ENCODE results near the gene KPNA6. TPM values are rescaled to one million over a fixed set of nuclear protein-coding genes. Genes with fewer than 3 reads are reported as not detected.

KPNA6 gene
- total and polyA plus RNA-seq, 9 of the 15 experiments (the other 6 are each of a cell fraction or from before 2014, with no cell fraction given) = 20.1 to 54.6 (median 32.2) TPM

- TF ChIP-seq ERF (CRISPR knock-in tag; IDR thresholded peaks at IDR 0.05) (no peak), NFIX (CRISPR knock-in tag; IDR thresholded peaks at IDR 0.05; ENCODE audit: low read depth) (no peak), NFATC3 (IDR thresholded peaks at IDR 0.05) (no peak), ATF7 (IDR thresholded peaks at IDR 0.05) (peak; percentile 72), OTX1 (CRISPR knock-in tag; IDR thresholded peaks at IDR 0.05) (no peak), ZKSCAN3 (CRISPR knock-in tag; IDR thresholded peaks at IDR 0.05) (no peak), CBFA2T2 (conservative IDR thresholded peaks at IDR 0.05) (peak; percentile 86), CBFA2T3 (IDR thresholded peaks at IDR 0.05) (peak; percentile 93), TGIF2 (CRISPR knock-in tag; IDR thresholded peaks at IDR 0.05) (no peak), TBL1XR1 (IDR thresholded peaks at IDR 0.05; ENCODE audit: low read length in 2 of 2) (peak in 1 of 2 experiments; percentile 75; a peak in 1 of 4 replicates), WHSC1 (IDR thresholded peaks at IDR 0.05; ENCODE audit: low read length) (no peak), SOX6 (IDR thresholded peaks at IDR 0.05) (peak; percentile 99), HDAC3 (IDR thresholded peaks at IDR 0.05; ENCODE audit: borderline replicate concordance, partially characterized antibody) (peak; percentile 73), TEAD2 (tag; IDR thresholded peaks at IDR 0.05) (no peak), ARID3A (IDR thresholded peaks at IDR 0.05; ENCODE audit: borderline replicate concordance, low read depth, low read length) (peak; percentile 87; the same call in 1 of the 2 replicates), TCF3 (CRISPR knock-in tag; IDR thresholded peaks at IDR 0.05) (peak; percentile 94), ASH1L (IDR thresholded peaks at IDR 0.05; ENCODE audit: borderline replicate concordance, low read depth, partially characterized antibody) (no peak), SMARCB1 (IDR thresholded peaks at IDR 0.05; ENCODE audit: insufficient read length, low read depth) (peak; percentile 95), SRSF1 (IDR thresholded peaks at IDR 0.05; ENCODE audit: low read depth, low read length) (no peak), CCNT2 (IDR thresholded peaks at IDR 0.05; ENCODE audit: borderline replicate concordance, extremely low read depth, insufficient read length, low read depth, low read length) (peak; percentile 34), CTCFL (IDR thresholded peaks at IDR 0.05; ENCODE audit: borderline replicate concordance, insufficient read depth, low read depth, low read length, poor library complexity, severe bottlenecking) (no peak), FOSL1 (tag; conservative IDR thresholded peaks at IDR 0.05) (peak; percentile 41), ZNF740 (CRISPR knock-in tag; IDR thresholded peaks at IDR 0.05) (no peak), ZNF740 (tag; IDR thresholded peaks at IDR 0.05) (no peak), SMAD4 (CRISPR knock-in tag; conservative IDR thresholded peaks at IDR 0.05) (peak; percentile 20; the same call in 1 of the 2 replicates), ZBTB8A (IDR thresholded peaks at IDR 0.05; ENCODE audit: partially characterized antibody) (no peak)
These were observed 19.7 kb downstream of the KPNA6 start (continued) for GRCh38 chr1:32127409-32128198.
